A673 (cell line): ENCODE results near the gene FAM114A1. TPM values are rescaled to one million over a fixed set of nuclear protein-coding genes. Genes with fewer than 3 reads are reported as not detected.

Experiments used
- BruUV-seq: library from RNA; stranded (reverse); fragments of 400-500 nt; replicated peaks from 2 replicates; lab custom pipeline; 2021; lab: Mats Ljungman, UMichigan
- CTCF ChIA-PET: fragments of 300-600 bp; sonication (Branson Sonifier 250); formaldehyde crosslinking; loops from one replicate; lab custom pipeline; 2022; ENCODE audit warnings: antibody characterized with exemption; lab: Charles Lee
- POLR2A ChIA-PET: fragments of 300-600 bp; sonication (Branson Sonifier 250); formaldehyde crosslinking; loops from one replicate; lab custom pipeline; 2022; ENCODE audit warnings: antibody characterized with exemption; ENCODE audit not compliant: low non-redundant PET; lab: Charles Lee
- DNase-seq: peaks from one replicate; pipeline ENCODE4 v3.0.0-alpha.2; 2015; ENCODE audit warnings: low spot score
- H3K27ac ChIP-seq: fragments of 200-600 bp; sonication (generic); 2 replicates; pipeline ENCODE4 v1.5.1; 2016; ENCODE audit warnings: mixed run types, low read depth, mild to moderate bottlenecking, mixed read lengths, antibody characterized with exemption, low read length; ENCODE audit not compliant: poor library complexity, severe bottlenecking
- H3K27me3 ChIP-seq: fragments of 200-600 bp; sonication (generic); replicated peaks from 2 replicates; pipeline ENCODE4 v1.6.1; 2017; ENCODE audit warnings: mixed run types, low read depth, mild to moderate bottlenecking, mixed read lengths, antibody characterized with exemption, low read length; ENCODE audit not compliant: insufficient read depth, poor library complexity
- H3K36me3 ChIP-seq: fragments of 200-600 bp; sonication (generic); 2 replicates; pipeline ENCODE4 v1.6.1; 2016; ENCODE audit warnings: mixed run types, mild to moderate bottlenecking, mixed read lengths, antibody characterized with exemption, low read length; ENCODE audit not compliant: insufficient read depth, poor library complexity, severe bottlenecking
- H3K4me1 ChIP-seq: fragments of 200-600 bp; sonication (generic); 2 replicates; pipeline ENCODE4 v1.6.1; 2017; ENCODE audit warnings: mixed run types, mild to moderate bottlenecking, mixed read lengths, antibody characterized with exemption, low read length; ENCODE audit not compliant: insufficient read depth, poor library complexity, severe bottlenecking
- H3K4me3 ChIP-seq: fragments of 200-600 bp; sonication (generic); 2 replicates; pipeline ENCODE4 v1.5.1; 2016; ENCODE audit warnings: low read depth, mixed run types, mild to moderate bottlenecking, mixed read lengths, low read length; ENCODE audit not compliant: poor library complexity, severe bottlenecking
- H3K9me3 ChIP-seq: fragments of 200-600 bp; sonication (generic); 2 replicates; pipeline ENCODE4 v1.6.1; 2016; ENCODE audit warnings: mixed run types, low read depth, mild to moderate bottlenecking, mixed read lengths, antibody characterized with exemption, low read length; ENCODE audit not compliant: poor library complexity, severe bottlenecking
- CTCF ChIP-seq: fragments of 300-800, 200-600 bp; sonication (generic); conservative IDR thresholded peaks from 2 replicates; pipeline ENCODE4 v1.5.1; 2017; ENCODE audit warnings: low read depth, mild to moderate bottlenecking, antibody characterized with exemption, low read length, moderate library complexity, mixed read lengths
- EZH2 ChIP-seq: fragments of 200-600 bp; sonication (generic); IDR thresholded peaks from 2 replicates; pipeline ENCODE4 v1.6.1; 2017; ENCODE audit warnings: borderline replicate concordance, low read depth, mild to moderate bottlenecking, mixed read lengths, antibody characterized with exemption, low read length; ENCODE audit not compliant: poor library complexity, severe bottlenecking
- intact Hi-C: fragments of 100-400 bp; cut with micrococcal nuclease; formaldehyde crosslinking; loops from one replicate; pipeline ENCODE4 v1.10.0; 2022; ENCODE audit not compliant: unreplicated experiment
- total RNA-seq: library from RNA; stranded (reverse); gene quantifications from 2 replicates; pipeline ENCODE4 v1.2.3, GENCODE V29; 2021

FAM114A1 gene
- total RNA-seq, 1 experiment from 2014 or later, result 4.2 TPM

GRCh38 chr4:38904682-38905081 is 37.1 kb downstream of the FAM114A1 start:
- Histone ChIP-seq H3K4me3 (no peak overlapping the region), H3K4me1 (no peaks in the 10 kb centered on the region), H3K27ac (no peak overlapping the region), H3K9me3 (no peaks in the 10 kb centered on the region), H3K27me3 (no peaks in the 10 kb centered on the region), H3K36me3 (no peaks in the 10 kb centered on the region)
- ChIA-PET CTCF (interaction anchor here (0.5 to 0.7 kb wide), 2 partner anchors 249 to 608 kb away, joined by 4 to 5 read pairs; no protein-coding TSS in a partner anchor), POLR2A (no interaction called here)
- TF ChIP-seq CTCF (no peak), EZH2 (no peak)
- no peak for DNase-seq
- no TSS peak for BruUV-seq
- intact Hi-C loops, result loop anchor here (10.0 kb wide), 1 partner anchor 530 kb away; no protein-coding TSS in a partner anchor

DNA sequence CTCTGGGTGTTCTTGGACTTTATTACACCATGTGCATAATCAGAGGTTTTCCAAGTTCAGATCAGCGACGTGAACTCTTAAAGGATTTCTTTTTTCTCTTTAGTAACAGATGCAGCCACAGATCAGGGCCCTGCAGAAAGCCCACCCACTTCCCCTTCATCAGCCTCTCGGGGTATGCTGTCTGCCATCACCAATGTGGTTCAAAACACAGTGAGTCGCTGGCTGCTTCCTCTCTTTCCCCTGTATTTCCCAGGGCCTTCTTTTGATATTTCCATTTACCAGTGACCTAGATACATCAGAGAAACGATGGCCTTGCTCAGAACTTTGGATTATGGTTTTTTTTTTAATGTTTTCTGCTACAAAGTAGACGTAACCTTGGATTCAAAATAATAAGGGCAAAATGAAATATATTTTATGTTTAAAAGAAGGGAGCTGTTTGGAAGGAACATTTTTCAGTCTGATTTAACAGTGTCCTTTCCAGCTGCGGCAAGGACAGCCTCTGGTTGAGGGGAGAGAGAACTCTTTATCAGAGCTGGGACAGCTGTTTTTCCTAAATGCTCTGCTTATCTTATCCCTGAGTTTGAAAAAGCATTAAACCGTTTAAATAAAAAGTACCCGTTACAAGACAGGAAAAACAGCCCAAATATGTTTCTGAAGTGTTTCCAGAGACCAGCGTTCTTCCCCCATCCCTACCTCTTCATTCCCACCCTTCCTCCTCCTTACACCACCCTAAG is 38.2 kb downstream of the FAM114A1 start:
- no peak overlapping the region for H3K27ac ChIP-seq
- BruUV-seq, result no TSS peak
- POLR2A ChIA-PET, result no interaction called here
- TF ChIP-seq CTCF, result no peak
- no peak for TF ChIP-seq EZH2
- intact Hi-C loops, result loop anchor here (10.0 kb wide), 1 partner anchor 529 kb away; no protein-coding TSS in a partner anchor
- CTCF ChIA-PET, result interaction anchor here (0.7 kb wide), 2 partner anchors 8 to 226 kb away, joined by 4 read pairs; no protein-coding TSS in a partner anchor
- H3K9me3 ChIP-seq, result no peaks in the 10 kb centered on the region
- no peak for DNase-seq
- H3K4me1 ChIP-seq, result no peaks in the 10 kb centered on the region
- no peak overlapping the region for H3K4me3 ChIP-seq
- H3K27me3 ChIP-seq, result no peaks in the 10 kb centered on the region
- no peaks in the 10 kb centered on the region for H3K36me3 ChIP-seq

DNA sequence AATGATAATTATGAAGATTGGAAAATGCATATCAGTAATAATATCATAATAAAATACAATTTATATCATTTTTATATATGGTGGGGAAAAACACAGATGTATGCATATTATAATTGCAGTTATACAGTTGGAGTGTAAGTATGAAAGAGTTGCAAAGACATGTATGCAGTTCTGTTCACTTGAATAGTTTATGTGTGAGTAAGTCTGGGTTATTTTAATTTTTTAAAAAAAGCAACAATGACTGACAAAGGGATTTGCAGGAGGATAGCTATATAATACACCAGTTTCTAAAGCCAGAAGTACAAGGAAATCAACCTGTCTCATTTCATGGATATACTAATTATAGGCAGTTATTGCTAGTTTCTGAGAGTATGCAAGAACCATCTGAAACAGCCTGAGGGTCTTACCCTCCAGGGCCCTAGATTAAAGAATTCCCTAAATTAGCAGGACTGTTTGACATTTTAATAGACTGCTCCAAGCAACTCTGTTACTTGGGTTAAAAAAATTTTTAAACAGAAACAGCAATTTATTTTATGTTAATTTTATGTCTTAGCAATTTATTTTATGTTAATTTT is 40.2 kb downstream of the FAM114A1 start:
- H3K4me1 ChIP-seq, result no peaks in the 10 kb centered on the region
- H3K9me3 ChIP-seq, result no peaks in the 10 kb centered on the region
- H3K27me3 ChIP-seq, result no peaks in the 10 kb centered on the region
- CTCF ChIA-PET, result no interaction called here
- no peak for TF ChIP-seq EZH2
- TF ChIP-seq CTCF, result no peak
- no peak overlapping the region for H3K4me3 ChIP-seq
- H3K27ac ChIP-seq, result no peak overlapping the region
- no peak for DNase-seq
- POLR2A ChIA-PET, result no interaction called here
- no TSS peak for BruUV-seq
- intact Hi-C loops, result loop anchor here (10.0 kb wide), 1 partner anchor 527 kb away; no protein-coding TSS in a partner anchor
- no peaks in the 10 kb centered on the region for H3K36me3 ChIP-seq
